HG02642 (cell line): ENCODE results near the gene GABRR2.
"Not testable (repeated sequence)": the region's sequence is repeated elsewhere in the genome, so short reads cannot be mapped to it uniquely, and the experiment has no call there.

ENCODE experiments used
- ATAC-seq: cut with Tn5 transposase; IDR thresholded peaks from one replicate; pipeline ENCODE4 v1.9.1; 2021; ENCODE audit warnings: mild to moderate bottlenecking; ENCODE audit not compliant: unreplicated experiment, poor library complexity

GABRR2 gene

GRCh38 chr6:89328976-89329375, 13.9 kb upstream of the GABRR2 start:
- ATAC-seq: no peak

GRCh38 chr6:89324304-89324703, 9.2 kb upstream of the GABRR2 start:
- no peak for ATAC-seq

- no peak for ATAC-seq
Observed at GRCh38 chr6:89323511-89323971, 8.4 kb upstream of the GABRR2 start.

- peak; percentile 53 for ATAC-seq
Observed at GRCh38 chr6:89321131-89321970, 6.3 kb upstream of the GABRR2 start.

- no peak for ATAC-seq
Observed at GRCh38 chr6:89320012-89320559, 5.0 kb upstream of the GABRR2 start.

- no peak for ATAC-seq
Observed at GRCh38 chr6:89317067-89317466, 2.0 kb upstream of the GABRR2 start.

GRCh38 chr6:89314692-89315091, 407 bp downstream of the GABRR2 start:
- ATAC-seq: no peak

- no peak for ATAC-seq
Observed at GRCh38 chr6:89313006-89313405, 2.1 kb downstream of the GABRR2 start.

- no peak for ATAC-seq
Observed at GRCh38 chr6:89311853-89312531, 3.1 kb downstream of the GABRR2 start.

- ATAC-seq: no peak
Observed at GRCh38 chr6:89311530-89311852, 3.6 kb downstream of the GABRR2 start.

GRCh38 chr6:89310929-89311328, 4.2 kb downstream of the GABRR2 start:
- ATAC-seq: no peak

GRCh38 chr6:89308525-89309395, 6.3 kb downstream of the GABRR2 start:
- no peak for ATAC-seq

GRCh38 chr6:89304517-89304916, 10.6 kb downstream of the GABRR2 start:
- not testable (repeated sequence) for ATAC-seq

- no peak for ATAC-seq
Observed at GRCh38 chr6:89302936-89303335, 12.2 kb downstream of the GABRR2 start.

GRCh38 chr6:89302195-89302770, 12.8 kb downstream of the GABRR2 start:
- ATAC-seq: no peak

- no peak for ATAC-seq
Observed at GRCh38 chr6:89301586-89302194, 13.4 kb downstream of the GABRR2 start.

GRCh38 chr6:89299466-89299850, 15.6 kb downstream of the GABRR2 start:
- no peak for ATAC-seq

GRCh38 chr6:89298680-89299465, 16.2 kb downstream of the GABRR2 start:
- ATAC-seq: peak; percentile 43
